GM12892 (cell line): Measurements from ENCODE around the gene PRRX1.

Experiments used
- DNase-seq: peaks from one replicate; pipeline ENCODE4 v3.0.0; 2011; ENCODE audit not compliant: insufficient read length
- FAIRE-seq: peaks from 2 replicates; lab custom pipeline; 2011; peaks lifted over from hg19 to GRCh38; lab: Jason Lieb, UNC
- POLR2A ChIP-seq: IDR thresholded peaks from 2 replicates; pipeline ENCODE4 v1.6.1; 2011; ENCODE audit warnings: low read depth, low read length, control low read depth
- POLR2AphosphoS5 ChIP-seq: IDR thresholded peaks from 2 replicates; pipeline ENCODE4 v1.6.1; 2011; ENCODE audit warnings: low read depth, low read length, control low read depth
- TAF1 ChIP-seq: IDR thresholded peaks from 2 replicates; pipeline ENCODE4 v1.6.1; 2011; ENCODE audit warnings: low read depth, mild to moderate bottlenecking, control low read depth, low read length, borderline replicate concordance

PRRX1 gene

GRCh38 chr1:170730014-170730413 lies 66.1 kb downstream of the PRRX1 start:
- DNase-seq = no peak
- FAIRE-seq = no peak
- TF ChIP-seq POLR2A (no peak), POLR2AphosphoS5 (no peak), TAF1 (no peak)

- no peak for FAIRE-seq
Measured at GRCh38 chr1:170730438-170730837, 66.5 kb downstream of the PRRX1 start.

GRCh38 chr1:170731566-170732251 lies 67.8 kb downstream of the PRRX1 start:
- FAIRE-seq (no peak), DNase-seq (no peak)
- TF ChIP-seq POLR2A (no peak), TAF1 (no peak), POLR2AphosphoS5 (no peak)

More at GRCh38 chr1:170730438-170730837, 66.5 kb downstream of the PRRX1 start:
- no peak for DNase-seq
- TF ChIP-seq TAF1 (no peak), POLR2AphosphoS5 (no peak), POLR2A (no peak)

GRCh38 chr1:170732252-170732588 lies 68.3 kb downstream of the PRRX1 start:
- DNase-seq (no peak), FAIRE-seq (no peak)
- TF ChIP-seq POLR2AphosphoS5 = no peak
- no peak for TF ChIP-seq POLR2A
- no peak for TF ChIP-seq TAF1

- DNase-seq (no peak), FAIRE-seq (no peak)
Measured at GRCh38 chr1:170734412-170735175, 70.7 kb downstream of the PRRX1 start.

GRCh38 chr1:170735366-170736263 lies 71.7 kb downstream of the PRRX1 start:
- FAIRE-seq (no peak), DNase-seq (no peak)
- TF ChIP-seq POLR2AphosphoS5 (no peak), TAF1 (no peak), POLR2A (no peak)

More at GRCh38 chr1:170734412-170735175, 70.7 kb downstream of the PRRX1 start:
- TF ChIP-seq POLR2A = no peak
- no peak for TF ChIP-seq TAF1
- TF ChIP-seq POLR2AphosphoS5 = no peak

- TF ChIP-seq POLR2A = no peak
- TF ChIP-seq TAF1 = no peak
- no peak for TF ChIP-seq POLR2AphosphoS5
- FAIRE-seq = no peak
Measured at GRCh38 chr1:170739803-170740202, 75.9 kb downstream of the PRRX1 start.

GRCh38 chr1:170741678-170742077 lies 77.7 kb downstream of the PRRX1 start:
- DNase-seq (no peak), FAIRE-seq (no peak)
- TF ChIP-seq POLR2AphosphoS5 (no peak), POLR2A (no peak), TAF1 (no peak)

More at GRCh38 chr1:170739803-170740202, 75.9 kb downstream of the PRRX1 start:
- no peak for DNase-seq

- TF ChIP-seq POLR2A (no peak), TAF1 (no peak), POLR2AphosphoS5 (no peak)
- DNase-seq (no peak), FAIRE-seq (no peak)
Measured at GRCh38 chr1:170742600-170742999, 78.7 kb downstream of the PRRX1 start.

GRCh38 chr1:170743083-170743482 lies 79.2 kb downstream of the PRRX1 start:
- no peak for FAIRE-seq
- TF ChIP-seq POLR2A = no peak
- TF ChIP-seq TAF1 = no peak
- no peak for TF ChIP-seq POLR2AphosphoS5
- no peak for DNase-seq

GRCh38 chr1:170749549-170749948 lies 85.6 kb downstream of the PRRX1 start:
- DNase-seq = no peak
- no peak for FAIRE-seq
- no peak for TF ChIP-seq POLR2A
- TF ChIP-seq TAF1 = no peak
- TF ChIP-seq POLR2AphosphoS5 = no peak
